A673 (cell line): Measurements from ENCODE around the gene BAG5. TPM values are rescaled to one million over a fixed set of nuclear protein-coding genes. Genes with fewer than 3 reads are reported as not detected.

Source experiments
- BruUV-seq: library from RNA; stranded (reverse); fragments of 400-500 nt; replicated peaks from 2 replicates; lab custom pipeline; 2021; lab: Mats Ljungman, UMichigan
- CTCF ChIA-PET: fragments of 300-600 bp; sonication (Branson Sonifier 250); formaldehyde crosslinking; loops from one replicate; lab custom pipeline; 2022; ENCODE audit warnings: antibody characterized with exemption; lab: Charles Lee
- POLR2A ChIA-PET: fragments of 300-600 bp; sonication (Branson Sonifier 250); formaldehyde crosslinking; loops from one replicate; lab custom pipeline; 2022; ENCODE audit warnings: antibody characterized with exemption; ENCODE audit not compliant: low non-redundant PET; lab: Charles Lee
- DNase-seq: peaks from one replicate; pipeline ENCODE4 v3.0.0-alpha.2; 2015; ENCODE audit warnings: low spot score
- H3K27ac ChIP-seq: fragments of 200-600 bp; sonication (generic); 2 replicates; pipeline ENCODE4 v1.5.1; 2016; ENCODE audit warnings: mixed run types, low read depth, mild to moderate bottlenecking, mixed read lengths, antibody characterized with exemption, low read length; ENCODE audit not compliant: poor library complexity, severe bottlenecking
- H3K27me3 ChIP-seq: fragments of 200-600 bp; sonication (generic); replicated peaks from 2 replicates; pipeline ENCODE4 v1.6.1; 2017; ENCODE audit warnings: mixed run types, low read depth, mild to moderate bottlenecking, mixed read lengths, antibody characterized with exemption, low read length; ENCODE audit not compliant: insufficient read depth, poor library complexity
- H3K36me3 ChIP-seq: fragments of 200-600 bp; sonication (generic); 2 replicates; pipeline ENCODE4 v1.6.1; 2016; ENCODE audit warnings: mixed run types, mild to moderate bottlenecking, mixed read lengths, antibody characterized with exemption, low read length; ENCODE audit not compliant: insufficient read depth, poor library complexity, severe bottlenecking
- H3K4me1 ChIP-seq: fragments of 200-600 bp; sonication (generic); 2 replicates; pipeline ENCODE4 v1.6.1; 2017; ENCODE audit warnings: mixed run types, mild to moderate bottlenecking, mixed read lengths, antibody characterized with exemption, low read length; ENCODE audit not compliant: insufficient read depth, poor library complexity, severe bottlenecking
- H3K4me3 ChIP-seq: fragments of 200-600 bp; sonication (generic); 2 replicates; pipeline ENCODE4 v1.5.1; 2016; ENCODE audit warnings: low read depth, mixed run types, mild to moderate bottlenecking, mixed read lengths, low read length; ENCODE audit not compliant: poor library complexity, severe bottlenecking
- H3K9me3 ChIP-seq: fragments of 200-600 bp; sonication (generic); 2 replicates; pipeline ENCODE4 v1.6.1; 2016; ENCODE audit warnings: mixed run types, low read depth, mild to moderate bottlenecking, mixed read lengths, antibody characterized with exemption, low read length; ENCODE audit not compliant: poor library complexity, severe bottlenecking
- EZH2 ChIP-seq: fragments of 200-600 bp; sonication (generic); IDR thresholded peaks from 2 replicates; pipeline ENCODE4 v1.6.1; 2017; ENCODE audit warnings: borderline replicate concordance, low read depth, mild to moderate bottlenecking, mixed read lengths, antibody characterized with exemption, low read length; ENCODE audit not compliant: poor library complexity, severe bottlenecking
- intact Hi-C: fragments of 100-400 bp; cut with micrococcal nuclease; formaldehyde crosslinking; loops from one replicate; pipeline ENCODE4 v1.10.0; 2022; ENCODE audit not compliant: unreplicated experiment
- total RNA-seq: library from RNA; stranded (reverse); gene quantifications from 2 replicates; pipeline ENCODE4 v1.2.3, GENCODE V29; 2021
- TF ChIP-seq, protein P1 (sequence below): fragments of 300-800, 200-600 bp; sonication (generic); conservative IDR thresholded peaks from 2 replicates; pipeline ENCODE4 v1.5.1; 2017; ENCODE audit warnings: low read depth, mild to moderate bottlenecking, antibody characterized with exemption, low read length, moderate library complexity, mixed read lengths

BAG5 gene
- total RNA-seq, 1 experiment from 2014 or later = 39.8 TPM

DNA sequence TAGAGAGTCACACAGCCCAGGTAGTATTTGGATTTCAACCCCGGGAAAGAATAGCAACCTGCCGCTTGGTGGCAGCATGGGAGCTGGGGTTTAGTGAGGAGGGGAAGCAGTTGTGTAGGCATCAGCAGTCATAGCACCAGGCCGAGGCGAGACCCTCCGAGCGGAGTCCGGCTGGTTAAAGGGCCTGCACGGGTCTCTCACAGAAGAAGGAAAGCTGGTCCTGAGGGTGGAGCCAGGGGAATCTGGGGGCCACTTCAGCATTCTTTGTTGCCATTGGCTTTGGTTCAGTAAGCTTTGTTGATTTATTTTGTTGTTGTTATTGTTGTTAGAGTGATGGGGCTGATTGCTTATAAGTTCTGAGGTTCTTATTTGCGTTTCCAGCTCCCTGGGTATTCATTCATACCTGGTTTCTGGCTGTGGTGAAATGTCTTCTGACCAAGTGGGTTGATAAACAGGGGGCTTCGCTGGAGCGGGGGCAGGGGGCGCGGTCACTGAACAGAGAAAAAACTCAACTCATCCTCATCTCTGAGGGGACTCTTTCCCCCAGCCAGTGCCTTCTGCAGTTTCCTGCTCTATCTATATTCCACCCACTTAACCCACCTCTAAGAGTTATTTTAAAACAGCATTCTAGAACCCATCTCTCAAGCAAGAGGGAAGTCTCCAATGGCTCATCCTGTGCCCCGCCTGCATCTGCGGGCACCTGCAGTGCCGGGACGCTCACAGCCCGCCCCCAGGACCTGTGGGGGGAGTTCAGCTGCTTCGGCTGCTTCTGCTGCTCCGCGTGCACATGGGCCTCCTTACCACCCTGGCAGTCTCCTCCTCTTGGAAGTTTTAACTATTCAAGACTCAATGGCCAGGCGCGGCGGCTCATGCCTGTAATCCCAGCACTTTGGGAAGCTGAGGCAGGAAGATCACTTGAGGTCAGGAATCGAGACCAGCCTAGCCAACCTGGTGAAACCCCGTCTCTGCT is 51.4 kb downstream of the BAG5 start:
- DNase-seq = no peak
- TF ChIP-seq, protein P1, sequence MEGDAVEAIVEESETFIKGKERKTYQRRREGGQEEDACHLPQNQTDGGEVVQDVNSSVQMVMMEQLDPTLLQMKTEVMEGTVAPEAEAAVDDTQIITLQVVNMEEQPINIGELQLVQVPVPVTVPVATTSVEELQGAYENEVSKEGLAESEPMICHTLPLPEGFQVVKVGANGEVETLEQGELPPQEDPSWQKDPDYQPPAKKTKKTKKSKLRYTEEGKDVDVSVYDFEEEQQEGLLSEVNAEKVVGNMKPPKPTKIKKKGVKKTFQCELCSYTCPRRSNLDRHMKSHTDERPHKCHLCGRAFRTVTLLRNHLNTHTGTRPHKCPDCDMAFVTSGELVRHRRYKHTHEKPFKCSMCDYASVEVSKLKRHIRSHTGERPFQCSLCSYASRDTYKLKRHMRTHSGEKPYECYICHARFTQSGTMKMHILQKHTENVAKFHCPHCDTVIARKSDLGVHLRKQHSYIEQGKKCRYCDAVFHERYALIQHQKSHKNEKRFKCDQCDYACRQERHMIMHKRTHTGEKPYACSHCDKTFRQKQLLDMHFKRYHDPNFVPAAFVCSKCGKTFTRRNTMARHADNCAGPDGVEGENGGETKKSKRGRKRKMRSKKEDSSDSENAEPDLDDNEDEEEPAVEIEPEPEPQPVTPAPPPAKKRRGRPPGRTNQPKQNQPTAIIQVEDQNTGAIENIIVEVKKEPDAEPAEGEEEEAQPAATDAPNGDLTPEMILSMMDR = no peak
- intact Hi-C loops = no loop called here
- no peaks in the 10 kb centered on the region for H3K36me3 ChIP-seq
- no peaks in the 10 kb centered on the region for H3K9me3 ChIP-seq
- peaks cover 12% of the 10 kb centered on the region for H3K4me1 ChIP-seq
- ChIA-PET CTCF (no interaction called here), POLR2A (no interaction called here)
- no peak overlapping the region for H3K27ac ChIP-seq
- no peaks in the 10 kb centered on the region for H3K27me3 ChIP-seq
- H3K4me3 ChIP-seq = no peak overlapping the region
- BruUV-seq = no TSS peak

DNA sequence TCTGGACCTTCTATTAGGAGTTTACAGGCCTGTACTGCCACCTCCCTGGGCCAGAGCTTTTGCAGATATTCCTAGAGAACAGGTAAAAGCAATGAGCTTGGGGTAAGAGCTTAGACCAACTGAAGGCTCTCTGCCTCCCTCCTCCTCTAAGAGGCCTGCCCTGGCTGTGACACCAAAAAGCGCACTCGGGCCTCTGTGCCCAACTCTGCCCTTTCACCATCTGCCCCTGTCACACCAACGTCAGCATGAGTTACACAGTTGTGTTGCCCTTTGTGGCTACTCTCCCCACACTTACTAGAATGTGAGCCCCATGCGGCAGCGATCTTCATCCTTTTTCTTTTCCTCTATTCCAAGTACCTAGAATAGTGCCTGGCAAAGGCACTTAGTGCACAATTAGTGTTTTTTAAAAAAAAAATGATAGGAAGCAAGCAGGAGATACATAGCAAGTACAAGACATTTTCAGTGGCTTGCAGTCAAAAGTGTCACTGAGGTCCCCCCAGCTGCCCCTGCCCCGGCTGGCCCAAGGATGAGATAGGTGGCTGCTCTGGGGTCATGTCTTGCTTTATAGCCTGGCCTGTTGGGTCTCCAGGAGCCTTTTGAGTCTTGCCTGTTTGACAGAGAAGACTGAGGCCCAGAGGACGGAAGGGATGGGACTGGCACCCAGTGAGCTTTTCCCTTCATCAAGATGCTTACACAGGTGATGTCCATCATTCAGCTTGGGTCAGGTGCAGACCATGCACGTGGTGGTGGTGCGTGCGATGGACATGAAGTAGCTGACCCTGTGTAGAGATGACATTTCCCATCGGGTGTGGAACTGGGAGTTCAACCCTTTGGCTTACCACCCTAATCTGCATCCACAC is 52.4 kb downstream of the BAG5 start:
- Histone ChIP-seq H3K36me3 (no peaks in the 10 kb centered on the region), H3K27me3 (no peaks in the 10 kb centered on the region), H3K27ac (no peak overlapping the region), H3K9me3 (no peaks in the 10 kb centered on the region), H3K4me3 (no peak overlapping the region), H3K4me1 (peaks cover 12% of the 10 kb centered on the region)
- no peak for TF ChIP-seq EZH2
- TF ChIP-seq, protein P1 = no peak
- DNase-seq = no peak
- intact Hi-C loops = no loop called here
- ChIA-PET CTCF (no interaction called here), POLR2A (no interaction called here)
- no TSS peak for BruUV-seq

DNA sequence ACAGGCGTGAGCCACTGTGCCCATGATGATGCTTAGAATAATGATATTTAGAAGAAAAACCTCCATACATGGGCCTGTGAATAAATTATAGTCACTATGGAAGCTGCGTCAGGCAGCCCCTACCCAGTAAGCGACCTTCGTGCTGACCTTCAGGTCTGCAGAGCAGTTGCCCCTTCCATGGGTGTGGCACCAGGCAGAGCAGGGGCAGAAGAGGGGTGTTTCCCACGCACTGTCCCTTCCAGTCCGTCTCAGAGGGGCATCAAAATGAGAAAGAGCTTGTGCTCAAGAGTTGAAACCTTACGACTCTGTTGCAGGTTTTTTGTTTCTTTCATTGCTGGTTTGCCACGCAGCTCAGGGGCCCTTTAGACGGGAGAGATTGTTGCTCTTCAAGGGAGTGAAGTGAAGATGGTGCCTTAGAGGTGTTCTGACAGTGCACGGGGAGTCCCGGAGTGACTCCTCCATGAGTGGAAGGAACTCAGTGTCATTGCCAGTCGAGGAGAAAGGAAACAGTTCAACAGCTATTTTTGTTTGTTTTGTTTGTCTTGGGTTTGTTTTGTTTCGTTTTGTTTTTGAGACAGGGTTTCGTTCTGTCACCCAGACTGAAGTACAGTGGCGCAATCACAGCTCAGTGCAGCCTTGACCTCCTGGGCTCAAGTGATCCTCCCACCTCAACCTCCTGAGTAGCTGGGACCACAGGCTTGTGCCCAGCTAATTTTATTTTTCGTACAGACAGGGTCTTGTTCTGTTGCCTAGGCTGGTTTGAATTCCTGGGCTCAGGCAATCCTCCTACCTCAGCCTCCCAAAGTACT is 53.7 kb downstream of the BAG5 start:
- CTCF ChIA-PET = interaction anchor here (1.0 kb wide), 1 partner anchor 8 kb away, joined by 4 read pairs; no protein-coding TSS in a partner anchor
- Histone ChIP-seq H3K9me3 (no peaks in the 10 kb centered on the region), H3K4me3 (no peak overlapping the region), H3K36me3 (peaks cover 9% of the 10 kb centered on the region), H3K4me1 (peaks cover 12% of the 10 kb centered on the region), H3K27me3 (no peaks in the 10 kb centered on the region), H3K27ac (no peak overlapping the region)
- intact Hi-C loops = no loop called here
- DNase-seq = no peak
- POLR2A ChIA-PET = interaction anchor here (0.7 kb wide), 1 partner anchor 80 kb away, joined by 3 read pairs; no protein-coding TSS in a partner anchor
- no TSS peak for BruUV-seq
- TF ChIP-seq EZH2 = no peak
- TF ChIP-seq, protein P1 = no peak
